ENCODE results near the gene ACSF3.

ACSF3 gene

DNA sequence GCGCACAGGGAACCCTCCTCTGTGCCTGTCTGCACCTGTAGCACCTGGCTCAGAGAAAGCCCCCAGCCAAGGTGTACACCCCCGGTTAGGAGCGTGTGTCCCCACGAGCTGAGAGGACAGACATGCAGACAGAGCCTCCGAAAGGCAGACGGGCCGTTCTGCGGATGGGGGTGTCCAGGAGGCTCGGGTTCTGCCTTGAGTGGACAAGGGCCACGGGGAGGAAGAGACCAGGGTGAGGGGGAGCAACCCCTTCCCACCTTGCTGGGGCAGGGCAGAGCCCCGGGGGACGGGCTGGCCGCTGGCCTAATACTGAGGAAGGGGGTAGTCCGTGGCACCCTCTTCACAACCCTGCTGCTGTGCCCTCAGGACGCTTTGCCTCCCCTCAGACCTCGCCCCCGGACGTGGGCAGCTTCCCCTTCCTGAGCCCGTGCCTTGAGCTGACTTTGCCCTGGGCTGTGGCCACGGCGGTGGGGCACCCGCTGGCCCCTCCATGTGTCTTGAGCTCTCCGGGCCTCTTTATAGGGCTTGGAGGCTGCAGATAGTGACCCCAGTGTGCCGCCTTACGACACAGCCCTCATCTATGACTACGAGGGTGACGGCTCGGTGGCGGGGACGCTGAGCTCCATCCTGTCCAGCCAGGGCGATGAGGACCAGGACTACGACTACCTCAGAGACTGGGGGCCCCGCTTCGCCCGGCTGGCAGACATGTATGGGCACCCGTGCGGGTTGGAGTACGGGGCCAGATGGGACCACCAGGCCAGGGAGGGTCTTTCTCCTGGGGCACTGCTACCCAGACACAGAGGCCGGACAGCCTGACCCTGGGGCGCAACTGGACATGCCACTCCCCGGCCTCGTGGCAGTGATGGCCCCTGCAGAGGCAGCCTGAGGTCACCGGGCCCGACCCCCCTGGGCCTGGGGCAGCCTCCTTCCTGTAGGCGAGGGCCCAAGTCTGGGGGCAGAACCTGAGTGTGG lies 101.0 kb downstream of the ACSF3 start:
- TF ChIP-seq CTCF (IDR thresholded peaks at IDR 0.05; ENCODE audit: insufficient read depth, low read length, missing control alignments), result no peak
- no peak overlapping the region for H3K4me3 ChIP-seq (ENCODE audit: low read depth, low read length)
- CTCF ChIA-PET, result interaction anchor here (1.5 kb wide), 1 partner anchor 8 kb away, joined by 4 read pairs; no protein-coding TSS in a partner anchor
- POLR2A ChIA-PET, result no interaction called here
- DNase-seq (ENCODE audit: low read depth, low spot score), result no peak

- TF ChIP-seq CTCF (IDR thresholded peaks at IDR 0.05; ENCODE audit: insufficient read depth, low read length, missing control alignments), result no peak
- DNase-seq (ENCODE audit: low read depth, low spot score), result no peak
- ChIA-PET POLR2A (no interaction called here), CTCF (no interaction called here)
- H3K4me3 ChIP-seq (ENCODE audit: low read depth, low read length), result no peak overlapping the region
These were observed 102.0 kb downstream of the ACSF3 start for GRCh38 chr16:89195521-89196171.

- TF ChIP-seq CTCF (IDR thresholded peaks at IDR 0.05; ENCODE audit: insufficient read depth, low read length, missing control alignments), result no peak
- DNase-seq (ENCODE audit: low read depth, low spot score), result no peak
- ChIA-PET POLR2A (no interaction called here), CTCF (interaction anchor here (1.6 kb wide), 1 partner anchor 30 kb away, joined by 4 read pairs; no protein-coding TSS in a partner anchor)
- no peak overlapping the region for H3K4me3 ChIP-seq (ENCODE audit: low read depth, low read length)
These were observed 103.5 kb downstream of the ACSF3 start for GRCh38 chr16:89197033-89197632.

DNA sequence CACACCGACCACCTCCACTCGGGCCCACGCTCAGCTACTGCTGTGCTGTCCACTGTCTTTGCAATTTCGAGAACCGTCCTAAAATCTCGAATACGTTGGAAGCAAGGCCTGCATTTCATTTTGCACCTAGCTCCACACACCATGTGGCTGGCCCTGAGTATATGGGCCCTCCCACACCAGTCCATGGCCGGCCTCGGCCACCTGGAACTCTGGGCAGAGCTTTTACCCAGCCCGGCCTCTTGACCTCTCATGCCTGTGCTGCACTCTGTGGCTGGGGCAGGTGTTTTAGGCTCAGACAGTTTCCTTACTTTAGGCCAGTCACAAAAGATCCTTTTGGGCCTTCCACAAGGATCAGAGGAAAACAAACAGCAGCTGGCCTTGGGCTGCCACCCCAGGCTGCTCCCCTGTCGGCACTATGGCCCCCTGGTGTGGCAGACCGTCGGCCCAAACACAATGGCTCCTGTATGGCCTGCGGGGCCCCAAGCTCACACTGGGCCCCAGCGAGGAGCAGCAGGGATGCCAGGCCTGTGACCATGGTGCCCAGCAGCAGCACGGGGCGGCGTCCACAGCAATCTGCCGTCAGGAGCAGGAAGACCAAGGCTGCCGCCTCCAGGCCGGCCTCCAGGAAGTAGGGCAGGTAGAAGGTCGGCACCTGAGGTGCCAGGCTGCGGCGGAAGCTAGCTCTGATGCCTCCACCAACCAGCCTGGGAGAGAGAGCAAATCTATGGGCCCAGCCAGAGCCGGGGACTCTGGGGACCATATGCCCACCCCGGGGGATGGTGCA lies 104.2 kb downstream of the ACSF3 start:
- H3K4me3 ChIP-seq (ENCODE audit: low read depth, low read length), result no peak overlapping the region
- CTCF ChIA-PET, result interaction anchor here (0.8 to 1.6 kb wide), 2 partner anchors 13 to 31 kb away, joined by 3 to 4 read pairs; no protein-coding TSS in a partner anchor
- POLR2A ChIA-PET, result interaction anchor here (0.8 kb wide), 1 partner anchor 14 kb away, joined by 3 read pairs; no protein-coding TSS in a partner anchor
- no peak for TF ChIP-seq CTCF (IDR thresholded peaks at IDR 0.05; ENCODE audit: insufficient read depth, low read length, missing control alignments)
- DNase-seq (ENCODE audit: low read depth, low spot score), result no peak

GRCh38 chr16:89198417-89199240 lies 105.0 kb downstream of the ACSF3 start:
- no peak for TF ChIP-seq CTCF (IDR thresholded peaks at IDR 0.05; ENCODE audit: insufficient read depth, low read length, missing control alignments)

More at GRCh38 chr16:89198417-89199240, 105.0 kb downstream of the ACSF3 start:
- ChIA-PET CTCF (interaction anchor here (0.8 to 1.7 kb wide), 2 partner anchors 12 to 18 kb away, joined by 3 to 5 read pairs; no protein-coding TSS in a partner anchor), POLR2A (interaction anchor here (0.8 kb wide), 1 partner anchor 15 kb away, joined by 3 read pairs; no protein-coding TSS in a partner anchor)
- DNase-seq (ENCODE audit: low read depth, low spot score), result no peak
- H3K4me3 ChIP-seq (ENCODE audit: low read depth, low read length), result no peak overlapping the region

All from AG04449 (cell line).